H1 (cell line): ENCODE results near the gene PTPMT1. TPM values are rescaled to one million over a fixed set of nuclear protein-coding genes. Genes with fewer than 3 reads are reported as not detected.
"Not testable (repeated sequence)": the region's sequence is repeated elsewhere in the genome, so short reads cannot be mapped to it uniquely, and the experiment has no call there.

Source experiments
- CTCF ChIA-PET: fragments of 300-600 bp; sonication (Branson Sonifier 250); formaldehyde crosslinking; loops from one replicate; lab custom pipeline; 2021; ENCODE audit not compliant: partially characterized antibody; lab: Charles Lee
- POLR2A ChIA-PET: fragments of 300-600 bp; sonication (Branson Sonifier 250); formaldehyde crosslinking; loops from one replicate; lab custom pipeline; 2021; ENCODE audit warnings: inconsistent platforms; ENCODE audit not compliant: partially characterized antibody; lab: Charles Lee
- DNase-seq, 2 experiments: peaks; one replicate each; pipeline versions ENCODE4 v3.0.0 to v3.0.0-alpha.2; 2010 to 2022; ENCODE audit warnings: low spot score in 2 of 2, low read depth in 1 of 2, mixed read lengths in 1 of 2
- FAIRE-seq: peaks from 2 replicates; lab custom pipeline; 2011; peaks lifted over from hg19 to GRCh38; lab: Jason Lieb, UNC
- H2AFZ ChIP-seq: 2 replicates; pipeline ENCODE4 v1.8.1; 2012; ENCODE audit warnings: low read length, inconsistent platforms
- H2AK5ac ChIP-seq: 2 replicates; pipeline ENCODE4 v1.6.1; 2013; ENCODE audit warnings: low read depth, low read length
- H2BK120ac ChIP-seq: replicated peaks from 2 replicates; pipeline ENCODE3; 2013; ENCODE audit warnings: low read depth, low read length, inconsistent platforms
- H2BK12ac ChIP-seq: 2 replicates; pipeline ENCODE4 v1.6.1; 2013; ENCODE audit warnings: low read depth, low read length
- H2BK15ac ChIP-seq: 2 replicates; pipeline ENCODE4 v1.6.1; 2013; ENCODE audit warnings: low read length
- H2BK20ac ChIP-seq: 2 replicates; pipeline ENCODE4 v1.6.1; 2013; ENCODE audit warnings: low read length
- H2BK5ac ChIP-seq: 2 replicates; pipeline ENCODE4 v1.6.1; 2013; ENCODE audit warnings: low read depth, low read length
- H3K14ac ChIP-seq: 2 replicates; pipeline ENCODE4 v1.6.1; 2013; ENCODE audit warnings: inconsistent platforms; ENCODE audit not compliant: insufficient read length
- H3K18ac ChIP-seq: 2 replicates; pipeline ENCODE4 v1.6.1; 2013; ENCODE audit warnings: low read length; ENCODE audit errors: extremely low read depth
- H3K23ac ChIP-seq: 2 replicates; pipeline ENCODE4 v1.6.1; 2013; ENCODE audit warnings: inconsistent platforms; ENCODE audit not compliant: insufficient read length
- H3K23me2 ChIP-seq: 2 replicates; pipeline ENCODE4 v1.6.1; 2013; ENCODE audit warnings: low read depth, low read length
- H3K27ac ChIP-seq: 2 replicates; pipeline ENCODE4 v1.6.1; 2011; ENCODE audit warnings: low read depth, low read length, inconsistent platforms
- H3K27me3 ChIP-seq, 4 experiments: replicated peaks in 1 of 4; 1 replicate in 1 of 4; 2 replicates in 3 of 4; pipeline versions ENCODE4 v1.6.1 to v1.8.1; 2011 to 2013; ENCODE audit warnings: low read length in 3 of 4, mild to moderate bottlenecking in 3 of 4, inconsistent platforms in 2 of 4, mixed read lengths in 2 of 4, moderate library complexity in 1 of 4; ENCODE audit not compliant: control insufficient read depth in 3 of 4, insufficient read depth in 3 of 4; ENCODE audit errors: extremely low read depth in 1 of 4
- H3K36me3 ChIP-seq, 4 experiments: 2 replicates each; pipeline versions ENCODE4 v1.6.1 to v1.8.1; 2011 to 2013; ENCODE audit warnings: mild to moderate bottlenecking in 4 of 4, low read length in 3 of 4, moderate library complexity in 2 of 4, control low read depth in 1 of 4, inconsistent platforms in 1 of 4; ENCODE audit not compliant: insufficient read depth in 4 of 4, control insufficient read depth in 2 of 4
- H3K4ac ChIP-seq: replicated peaks from 2 replicates; pipeline ENCODE3; 2013; ENCODE audit warnings: low read length, low read depth, mixed read lengths, inconsistent platforms; ENCODE audit not compliant: insufficient read length
- H3K4me1 ChIP-seq, 4 experiments: replicated peaks in 1 of 4; 1 replicate in 1 of 4; 2 replicates in 3 of 4; pipeline versions ENCODE4 v1.6.1 to v1.8.1; 2011 to 2013; ENCODE audit warnings: low read length in 3 of 4, inconsistent platforms in 2 of 4, mixed read lengths in 1 of 4; ENCODE audit not compliant: insufficient read depth in 4 of 4, control insufficient read depth in 3 of 4
- H3K4me2 ChIP-seq, 2 experiments: 2 replicates each; pipeline versions ENCODE4 v1.6.1 to v1.8.1; 2011 to 2013; ENCODE audit warnings: low read depth in 2 of 2, low read length in 2 of 2, control low read depth in 1 of 2, inconsistent platforms in 1 of 2, mild to moderate bottlenecking in 1 of 2; ENCODE audit not compliant: insufficient read depth in 1 of 2
- H3K4me3 ChIP-seq, 4 experiments: fragments of 200-600, 300-600 bp in 1 of 4; sonication (generic), shearing (Covaris generic), sonication (Bioruptor Twin) in 1 of 4; 2 replicates each; pipeline versions ENCODE4 v1.5.1 to v1.8.1; 2011 to 2016; ENCODE audit warnings: low read length in 4 of 4, low read depth in 3 of 4, control low read depth in 2 of 4, inconsistent platforms in 2 of 4, mild to moderate bottlenecking in 2 of 4, mixed read lengths in 1 of 4, moderate library complexity in 1 of 4; ENCODE audit not compliant: insufficient read depth in 2 of 4; ENCODE audit errors: extremely low read depth in 1 of 4
- H3K56ac ChIP-seq: replicated peaks from 2 replicates; pipeline ENCODE3; 2013; ENCODE audit warnings: low read depth, mild to moderate bottlenecking, mixed read lengths, low read length, inconsistent platforms; ENCODE audit not compliant: insufficient read length
- H3K79me1 ChIP-seq: 2 replicates; pipeline ENCODE4 v1.6.1; 2013; ENCODE audit warnings: low read depth, low read length, control low read depth
- H3K79me2 ChIP-seq, 2 experiments: 2 replicates each; pipeline versions ENCODE4 v1.6.1 to v1.8.1; 2012 to 2013; ENCODE audit warnings: low read length in 2 of 2, mild to moderate bottlenecking in 2 of 2, inconsistent platforms in 1 of 2; ENCODE audit not compliant: insufficient read depth in 2 of 2, control insufficient read depth in 1 of 2
- H3K9ac ChIP-seq, 4 experiments: replicated peaks in 1 of 4; 1 replicate in 1 of 4; 2 replicates in 3 of 4; pipeline versions ENCODE4 v1.6.1 to v1.8.1; 2011 to 2013; ENCODE audit warnings: low read depth in 3 of 4, low read length in 3 of 4, control low read depth in 2 of 4, mild to moderate bottlenecking in 2 of 4, moderate library complexity in 2 of 4, inconsistent platforms in 1 of 4; ENCODE audit errors: extremely low read depth in 1 of 4
- H3K9me3 ChIP-seq, 2 experiments: 2 replicates each; pipeline versions ENCODE4 v1.6.1 to v1.8.1; 2012 to 2013; ENCODE audit warnings: mild to moderate bottlenecking in 2 of 2, moderate library complexity in 2 of 2, control low read depth in 1 of 2, inconsistent platforms in 1 of 2, low read depth in 1 of 2, low read length in 1 of 2, mixed read lengths in 1 of 2; ENCODE audit not compliant: insufficient read depth in 2 of 2
- H4K20me1 ChIP-seq, 2 experiments: replicated peaks in 1 of 2; 2 replicates each; pipeline versions ENCODE3 to v1.8.1; 2011 to 2013; ENCODE audit warnings: inconsistent platforms in 2 of 2, low read length in 2 of 2, mild to moderate bottlenecking in 1 of 2; ENCODE audit not compliant: insufficient read depth in 2 of 2, control insufficient read depth in 1 of 2
- H4K5ac ChIP-seq: 2 replicates; pipeline ENCODE4 v1.6.1; 2013; ENCODE audit warnings: low read length, low read depth, mixed read lengths, inconsistent platforms; ENCODE audit not compliant: insufficient read length
- H4K8ac ChIP-seq: 2 replicates; pipeline ENCODE4 v1.8.0; 2013; ENCODE audit warnings: mild to moderate bottlenecking, moderate library complexity, low read length, inconsistent platforms; ENCODE audit not compliant: insufficient read depth; ENCODE audit errors: extremely low read depth
- H4K91ac ChIP-seq: replicated peaks from 2 replicates; pipeline ENCODE3; 2013; ENCODE audit warnings: low read length, mixed read lengths, inconsistent platforms; ENCODE audit not compliant: insufficient read length
- WGBS, 2 experiments: shearing (Covaris generic) in 1 of 2; methylation state at CpG; one replicate each; pipeline versions ENCODE4 v1.1.6 to v1.1.7; 2013 to 2015; ENCODE audit warnings: low lambda C conversion rate in 2 of 2, mixed read lengths in 2 of 2, inconsistent platforms in 1 of 2, low coverage in 1 of 2, missing lambda C conversion rate in 1 of 2; ENCODE audit not compliant: insufficient replicate concordance in 2 of 2, insufficient coverage in 1 of 2, insufficient read length in 1 of 2; ENCODE audit errors: extremely low coverage in 1 of 2, missing lambda C conversion rate in 1 of 2; 5-methylcytosine and 5-hydroxymethylcytosine counted together
- polyA plus RNA-seq, 7 experiments: library from polyadenylated mRNA; depleted of rRNA in 3 of 7; stranded (reverse) in 5 of 7; unstranded in 2 of 7; fragments of >200 nt in 5 of 7; fragments of 200-250 nt in 2 of 7; gene quantifications; 1 replicate in 5 of 7; 2 replicates in 1 of 7; 4 replicates in 1 of 7; pipeline versions ENCODE4 v1.2.1 to v1.2.3, GENCODE V29; 2011 to 2013; ENCODE audit warnings: missing spikeins in 2 of 7, mixed read lengths in 2 of 7
- total RNA-seq: library from RNA; stranded (reverse); fragmentation: NEBNext Ultra II Directional; extraction: Animal tissue kit (Norgen Biotek cat#: 25700); gene quantifications from 2 replicates; pipeline ENCODE4 v1.2.1, GENCODE V29; 2021

PTPMT1 gene
- total and polyA plus RNA-seq, 2 of the 8 experiments (the other 6 are each of a cell fraction or from before 2014, with no cell fraction given), result 44.8 to 105 TPM

DNA sequence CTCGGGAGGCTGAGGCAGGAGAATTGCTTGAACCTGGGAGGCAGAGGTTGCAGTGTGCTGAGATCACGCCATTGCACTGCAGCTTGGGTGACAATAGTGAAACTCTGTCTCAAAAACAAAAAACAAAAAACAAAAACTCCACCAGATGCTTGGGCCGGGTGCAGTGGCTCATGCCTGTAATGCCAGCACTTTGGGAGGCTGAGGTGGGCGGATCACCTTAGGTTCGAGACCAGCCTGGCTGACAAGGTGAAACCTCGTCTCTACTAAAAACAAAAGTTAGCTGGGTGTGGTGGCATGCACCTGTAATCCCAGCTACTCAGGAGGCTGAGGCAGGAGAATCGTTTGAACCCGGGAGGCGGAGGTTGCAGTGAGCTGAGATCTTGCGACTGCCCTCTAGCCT lies 1.0 kb upstream of the PTPMT1 start:
- Histone ChIP-seq H3K4me3 (peak overlapping the region in 1 of 4 experiments; percentile 96; a peak in 1 of 8 replicates), H3K4me2 (peak overlapping the region in 1 of 2 experiments; percentile 60; a peak in 1 of 4 replicates), H3K79me2 (peaks cover 0 to 13% of the 10 kb centered on the region in 2 experiments; a peak in 2 of 4 replicates)
- not testable (repeated sequence) for H2AFZ ChIP-seq, DNase-seq, H3K27me3 ChIP-seq, H4K5ac ChIP-seq, H2BK20ac ChIP-seq, H3K14ac ChIP-seq, H2BK12ac ChIP-seq, H4K91ac ChIP-seq, H2BK15ac ChIP-seq, H2BK120ac ChIP-seq, H3K79me1 ChIP-seq, H3K56ac ChIP-seq, H2AK5ac ChIP-seq, H3K23ac ChIP-seq, H4K20me1 ChIP-seq, H3K18ac ChIP-seq, H3K4me1 ChIP-seq, FAIRE-seq, H3K9me3 ChIP-seq, H3K23me2 ChIP-seq, H4K8ac ChIP-seq, H3K9ac ChIP-seq, H3K27ac ChIP-seq, H2BK5ac ChIP-seq, H3K36me3 ChIP-seq, H3K4ac ChIP-seq
- WGBS, 2 experiments, result 92% methylated on average over 10 of the region's 10 CpGs; no CpG with 5 or more reads in 1 of the 2 experiments
- CTCF ChIA-PET, result interaction anchor here (0.6 to 1.7 kb wide), 6 partner anchors 12 to 222 kb away, joined by 3 to 6 read pairs (median 3); partner anchors contain the start of genes KBTBD4 and NDUFS3
- POLR2A ChIA-PET, result interaction anchor here (0.6 to 6.6 kb wide), 15 partner anchors 9 to 154 kb away, joined by 3 to 83 read pairs (median 5); partner anchors contain the start of genes C1QTNF4, CELF1, KBTBD4 and NDUFS3
